CD4-positive, alpha-beta T cell treated with Interleukin-12 subunit alpha and Interleukin-12 subunit beta, for 1 hour (primary cell): ENCODE results near the gene NUP133.
"Not testable (repeated sequence)": the region's sequence is repeated elsewhere in the genome, so short reads cannot be mapped to it uniquely, and the experiment has no call there.

Source experiments
- DNase-seq: peaks from one replicate; pipeline ENCODE4 v3.0.0-alpha.2; 2020

NUP133 gene

DNA sequence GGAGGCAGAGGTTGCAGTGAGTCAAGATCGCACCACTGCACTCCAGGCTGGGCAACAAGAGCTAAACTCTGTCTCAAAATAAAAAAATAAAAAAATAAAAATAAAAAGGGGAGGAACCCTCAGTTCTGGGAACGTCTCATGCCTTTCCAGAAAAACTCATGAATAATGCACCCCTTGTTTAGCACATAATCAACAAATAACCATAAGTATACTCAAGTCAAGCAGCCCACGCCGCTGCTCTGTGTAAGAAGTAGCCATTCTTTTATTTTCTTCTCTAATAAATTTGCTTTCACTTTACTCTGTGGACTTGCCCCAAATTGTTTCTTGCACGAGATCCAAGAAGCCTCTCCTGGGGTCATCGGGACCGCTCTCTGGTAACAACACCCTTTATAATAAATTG is 59.8 kb downstream of the NUP133 start:
- no peak for DNase-seq

DNA sequence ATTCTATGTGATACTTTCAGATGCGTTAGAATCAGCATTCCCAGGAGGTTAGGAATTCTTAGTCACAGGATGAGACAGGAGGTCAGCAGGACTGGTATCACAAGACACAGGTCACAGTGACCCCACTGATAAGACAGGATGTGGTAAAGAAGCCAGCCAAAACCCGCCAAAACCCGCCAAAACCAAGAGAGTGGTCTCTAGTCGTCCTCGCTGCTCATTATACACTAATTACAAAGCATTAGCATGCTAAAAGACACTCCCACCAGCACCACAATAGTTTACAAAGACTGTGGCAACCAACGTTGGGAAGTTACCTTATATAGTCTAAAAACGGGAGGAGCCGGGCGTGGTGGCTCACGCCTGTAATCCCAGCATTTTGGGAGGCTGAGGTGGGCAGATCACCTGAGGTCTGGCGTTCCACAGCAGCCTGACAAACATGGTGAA is 60.3 kb downstream of the NUP133 start:
- no peak for DNase-seq

DNA sequence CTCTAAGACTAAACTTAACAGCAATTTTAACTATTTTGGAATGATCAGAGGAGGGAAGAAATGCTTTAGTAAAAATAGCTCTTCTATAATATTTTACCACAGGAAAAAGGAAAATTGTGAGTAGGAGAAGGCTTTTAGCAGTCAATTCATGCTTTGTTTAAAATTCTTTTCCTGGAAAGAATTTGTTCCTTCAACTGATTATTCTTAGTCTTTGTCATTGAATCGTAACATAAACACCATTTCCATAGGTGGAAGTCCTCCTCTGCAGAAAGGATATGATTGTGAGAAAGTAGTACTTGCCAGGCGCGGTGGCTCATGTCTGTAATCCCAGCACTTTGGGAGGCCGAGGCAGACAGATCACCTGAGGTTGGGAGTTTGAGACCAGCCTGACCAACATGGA is 62.3 kb downstream of the NUP133 start:
- no peak for DNase-seq

DNA sequence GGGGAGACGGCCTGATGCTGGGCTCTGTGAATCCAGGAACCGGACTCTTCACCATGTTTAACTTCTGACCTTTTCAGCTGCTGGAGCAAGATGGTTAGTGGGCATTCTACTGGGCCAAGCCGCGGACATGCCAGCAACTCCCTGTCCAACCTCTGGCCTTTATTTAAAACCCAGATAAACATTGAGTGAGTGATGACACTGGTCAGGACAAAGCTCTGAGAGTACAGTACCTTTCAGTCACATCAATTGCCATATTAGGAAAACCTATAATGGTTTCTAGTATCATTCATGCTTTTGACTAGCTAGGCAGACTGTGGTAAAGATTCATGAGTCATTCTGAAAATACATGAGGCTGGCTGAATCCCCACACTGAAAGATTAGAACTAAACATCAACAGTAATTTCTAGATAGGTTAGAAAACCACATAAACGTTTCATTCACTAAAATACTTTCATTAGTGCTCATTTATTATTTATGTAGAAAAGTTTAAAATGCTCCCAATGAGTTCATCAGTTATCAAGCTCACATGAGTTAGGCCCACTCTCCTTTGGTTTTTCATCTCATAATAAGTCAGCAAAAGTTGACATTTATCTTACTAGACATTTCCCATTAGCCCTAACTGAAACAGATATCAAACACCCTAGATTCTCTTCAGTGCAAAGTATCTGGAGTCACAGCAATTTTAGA is 67.1 kb downstream of the NUP133 start:
- DNase-seq: no peak

DNA sequence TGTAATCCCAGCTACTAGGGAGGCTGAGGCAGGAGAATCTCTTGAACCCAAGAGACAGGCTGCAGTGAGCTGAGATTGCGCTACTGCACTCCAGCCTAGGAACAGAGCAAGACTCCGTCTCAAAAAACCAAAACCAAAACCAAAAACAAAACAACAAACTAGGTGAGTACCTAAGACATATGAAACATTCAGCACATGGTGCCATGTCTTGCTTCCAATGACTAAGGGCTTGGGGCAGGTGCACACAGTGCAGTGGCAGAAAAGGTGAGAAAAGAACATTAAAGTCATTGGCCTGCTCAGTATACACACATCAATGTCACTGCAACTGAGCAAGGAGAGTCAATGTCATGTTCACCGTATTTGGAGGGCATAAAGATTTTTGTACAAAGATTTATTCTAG is 70.1 kb downstream of the NUP133 start:
- no peak for DNase-seq

DNA sequence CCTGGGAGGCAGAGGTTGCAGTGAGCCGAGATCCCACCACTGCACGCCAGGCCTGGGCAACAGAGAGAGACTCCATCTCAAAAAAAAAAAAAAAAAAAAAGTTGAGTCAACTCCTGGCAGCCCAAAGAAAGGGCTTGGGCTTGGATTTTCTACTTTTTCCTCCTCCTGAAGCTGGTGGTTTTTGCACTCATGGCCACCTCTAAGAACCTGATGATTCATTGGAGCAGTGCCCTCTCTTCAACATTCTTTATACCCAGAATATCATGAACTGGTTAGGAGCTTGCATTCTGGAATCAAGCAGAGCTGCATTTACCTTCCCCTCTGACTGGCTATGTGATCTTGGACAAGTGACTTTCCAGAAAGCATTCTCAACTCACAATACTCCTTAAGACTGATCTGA is 70.7 kb downstream of the NUP133 start:
- DNase-seq: no peak

DNA sequence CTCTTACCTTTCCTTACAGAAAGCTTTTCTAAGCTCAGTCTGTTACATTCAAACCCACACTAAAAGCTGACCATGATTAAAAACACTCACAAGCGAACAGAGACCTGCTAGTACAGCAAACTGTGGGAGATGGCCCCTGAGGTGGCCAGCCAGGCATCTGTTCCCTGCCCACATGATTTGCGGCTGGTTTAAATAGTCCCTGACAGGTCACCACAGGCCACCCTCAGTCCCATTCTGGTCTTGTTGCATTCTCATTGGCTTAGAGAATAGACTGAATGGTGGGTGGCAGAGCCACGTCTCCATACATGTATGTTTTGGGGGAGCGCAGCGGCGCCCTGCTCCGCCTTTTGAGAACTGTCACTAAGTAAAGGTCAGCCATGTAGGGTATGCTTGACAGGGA is 71.9 kb downstream of the NUP133 start:
- no peak for DNase-seq

DNA sequence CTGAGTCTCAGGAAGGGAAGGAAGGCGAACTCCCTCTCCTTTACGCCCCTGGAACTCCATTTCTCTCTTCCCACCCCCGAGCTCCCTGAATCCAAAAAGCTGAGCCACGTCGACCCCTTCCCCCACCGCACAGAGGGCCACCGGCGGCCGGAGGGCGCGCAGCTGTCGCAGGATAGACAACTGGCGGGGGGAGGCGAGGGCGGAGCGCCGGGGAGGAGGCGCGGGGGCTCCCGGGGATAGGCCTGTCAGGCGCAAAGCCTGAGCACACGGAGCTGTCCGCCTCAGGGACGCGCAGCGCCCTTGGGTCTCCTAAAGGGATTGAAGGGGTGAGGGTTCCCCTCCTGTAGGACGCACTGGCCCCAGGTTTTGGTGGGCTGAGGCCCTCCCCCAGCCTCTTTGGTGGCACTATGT is 73.5 kb downstream of the NUP133 start:
- no peak for DNase-seq

DNA sequence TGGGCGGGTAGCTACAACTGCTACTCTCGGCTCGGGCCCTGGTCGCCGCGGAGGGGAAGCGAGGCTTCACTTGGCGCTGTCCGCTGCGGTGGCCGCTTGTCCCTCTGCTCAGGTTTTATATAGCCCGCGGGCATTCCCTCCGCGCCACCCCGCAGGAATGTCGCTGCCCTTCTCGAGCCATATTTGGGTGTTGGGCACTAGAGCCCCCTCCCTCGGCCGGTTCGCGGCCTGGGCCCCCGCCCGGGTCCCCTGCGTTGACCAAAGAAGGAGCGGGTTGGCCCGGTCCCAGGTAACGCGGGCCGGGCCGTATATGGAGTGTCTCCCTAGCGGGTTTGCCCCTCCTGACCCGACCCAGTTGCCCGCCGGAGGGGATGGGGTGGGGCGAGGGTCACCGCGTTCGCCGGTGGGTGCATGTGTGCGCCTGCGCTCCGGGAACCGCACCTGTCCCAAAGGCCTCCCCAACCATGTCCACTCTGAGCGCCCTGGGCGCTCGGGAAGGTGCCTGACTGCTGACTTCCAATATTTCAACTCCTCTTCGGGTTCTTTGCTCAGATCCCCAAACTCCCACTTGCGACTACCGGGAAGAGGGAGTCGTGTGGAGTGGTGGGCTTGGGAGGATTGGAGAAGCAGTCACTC is 74.0 kb downstream of the NUP133 start, which contains the start of gene ACTA1:
TSS of gene ACTA1 (minus strand) at position 90 of the 636 bp plus-strand sequence. CDS start 979 bp downstream, outside the sequence.
- DNase-seq: no peak

DNA sequence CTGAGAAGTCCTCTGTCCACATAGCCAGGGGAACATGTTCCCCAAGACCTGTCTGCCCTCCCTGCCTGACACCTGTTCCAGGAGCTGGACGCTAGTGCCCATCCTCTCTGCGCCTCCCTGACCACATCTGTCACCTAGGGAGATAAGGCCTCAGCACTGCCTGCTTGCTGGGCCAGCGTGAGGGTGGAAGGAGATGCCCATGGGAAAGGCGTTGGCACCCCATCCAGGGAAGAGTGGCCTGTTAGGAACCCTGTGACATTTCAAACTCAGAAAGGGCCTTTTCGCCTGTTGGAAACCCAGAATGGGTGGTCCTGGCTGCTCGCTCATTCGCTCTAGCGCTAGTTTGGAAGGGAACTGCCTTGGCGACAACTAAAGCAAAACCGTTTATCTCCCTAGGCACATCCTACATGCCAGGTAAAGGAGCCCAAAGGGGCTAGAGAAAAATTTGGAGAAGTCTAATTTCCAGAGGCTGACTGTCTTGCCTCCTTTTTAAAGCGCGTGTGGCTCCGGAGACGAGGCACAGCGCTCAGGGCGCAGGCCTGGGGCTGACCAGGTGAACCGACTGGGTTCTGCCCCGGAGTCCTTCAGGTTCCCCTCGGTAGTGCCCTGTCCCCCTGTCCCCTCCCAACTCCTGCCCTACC is 74.7 kb downstream of the NUP133 start:
- DNase-seq: no peak

DNA sequence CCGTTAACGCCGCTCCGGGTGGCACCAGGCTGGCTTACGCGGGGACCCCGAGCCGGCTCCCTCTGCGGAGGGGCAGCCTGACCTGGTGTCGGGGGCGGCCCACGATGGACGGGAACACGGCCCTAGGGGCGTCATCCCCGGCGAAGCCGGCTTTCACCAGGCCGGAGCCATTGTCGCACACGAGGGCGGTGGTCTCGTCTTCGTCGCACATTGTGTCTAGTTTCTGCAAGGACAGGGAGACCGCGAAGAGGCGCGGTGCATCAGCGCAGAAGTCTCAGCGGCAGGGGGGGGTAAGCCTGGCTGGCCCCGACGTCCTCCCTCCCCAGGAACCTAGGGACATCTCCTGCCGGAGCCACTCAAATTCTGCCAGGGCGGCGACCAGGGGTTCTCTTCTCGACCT is 75.2 kb downstream of the NUP133 start:
- no peak for DNase-seq

DNA sequence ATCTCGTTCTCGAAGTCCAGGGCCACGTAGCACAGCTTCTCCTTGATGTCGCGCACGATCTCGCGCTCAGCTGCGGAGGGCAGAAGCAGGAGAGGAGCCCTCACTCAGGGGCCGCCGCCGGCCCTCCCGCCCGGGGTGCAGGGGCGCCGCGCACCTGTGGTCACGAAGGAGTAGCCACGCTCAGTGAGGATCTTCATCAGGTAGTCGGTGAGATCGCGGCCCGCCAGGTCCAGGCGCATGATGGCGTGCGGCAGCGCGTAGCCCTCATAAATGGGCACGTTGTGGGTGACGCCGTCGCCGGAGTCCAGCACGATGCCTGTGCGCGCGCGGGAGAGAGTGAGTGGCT is 76.1 kb downstream of the NUP133 start:
- no peak for DNase-seq

DNA sequence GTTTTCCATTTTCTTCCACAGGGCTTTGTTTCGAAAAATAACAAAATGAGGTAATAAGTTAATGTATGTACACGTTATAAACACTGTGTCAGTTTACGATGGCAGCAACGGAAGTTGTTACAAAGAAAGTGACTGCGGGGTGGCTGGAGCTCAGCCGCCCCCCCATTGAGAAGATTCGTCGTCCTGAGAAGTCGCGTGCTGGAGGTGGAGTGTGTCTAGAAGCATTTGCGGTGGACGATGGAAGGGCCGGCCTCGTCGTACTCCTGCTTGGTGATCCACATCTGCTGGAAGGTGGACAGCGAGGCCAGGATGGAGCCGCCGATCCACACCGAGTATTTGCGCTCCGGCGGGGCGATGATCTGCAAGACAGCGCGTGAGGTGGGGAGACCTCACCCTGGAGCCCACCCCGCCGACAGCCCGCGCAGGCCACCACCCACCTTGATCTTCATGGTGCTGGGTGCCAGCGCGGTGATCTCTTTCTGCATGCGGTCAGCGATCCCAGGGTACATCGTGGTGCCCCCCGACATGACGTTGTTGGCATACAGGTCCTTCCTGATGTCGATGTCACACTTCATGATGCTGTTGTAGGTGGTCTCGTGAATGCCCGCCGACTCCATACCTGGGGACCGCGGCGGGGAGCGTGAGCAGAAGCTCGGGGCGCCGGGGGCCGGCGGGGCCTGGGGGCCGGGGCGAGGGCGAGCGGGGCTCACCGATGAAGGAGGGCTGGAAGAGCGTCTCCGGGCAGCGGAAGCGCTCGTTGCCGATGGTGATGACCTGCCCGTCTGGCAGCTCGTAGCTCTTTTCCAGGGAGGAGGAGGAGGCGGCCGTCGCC is 76.6 kb downstream of the NUP133 start:
- no peak for DNase-seq

DNA sequence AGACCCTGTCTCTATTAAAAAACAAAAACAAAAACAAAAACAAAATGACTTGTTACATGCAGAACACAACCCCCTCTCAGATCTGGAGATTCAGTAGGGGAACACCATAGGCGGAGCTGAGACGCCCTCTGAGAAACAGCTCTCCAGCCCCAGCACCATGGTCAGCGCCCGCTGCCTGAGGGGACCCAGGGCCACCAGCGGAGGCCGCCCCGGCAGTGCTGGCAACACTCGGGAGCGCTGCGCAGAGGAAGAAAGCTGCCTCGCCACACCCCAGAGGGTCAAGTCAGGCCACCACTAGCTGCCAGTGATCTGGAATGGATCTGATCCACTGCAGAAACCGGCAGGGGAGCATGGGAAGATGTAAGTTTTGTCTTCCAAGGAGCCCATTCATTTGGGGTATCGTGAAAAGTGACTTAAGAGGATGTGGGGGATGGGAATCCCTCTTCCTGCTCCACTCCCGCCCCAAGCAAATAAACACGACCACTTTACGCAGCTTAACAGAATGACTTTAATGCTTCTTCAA is 77.3 kb downstream of the NUP133 start:
- peak; percentile 29 for DNase-seq

DNA sequence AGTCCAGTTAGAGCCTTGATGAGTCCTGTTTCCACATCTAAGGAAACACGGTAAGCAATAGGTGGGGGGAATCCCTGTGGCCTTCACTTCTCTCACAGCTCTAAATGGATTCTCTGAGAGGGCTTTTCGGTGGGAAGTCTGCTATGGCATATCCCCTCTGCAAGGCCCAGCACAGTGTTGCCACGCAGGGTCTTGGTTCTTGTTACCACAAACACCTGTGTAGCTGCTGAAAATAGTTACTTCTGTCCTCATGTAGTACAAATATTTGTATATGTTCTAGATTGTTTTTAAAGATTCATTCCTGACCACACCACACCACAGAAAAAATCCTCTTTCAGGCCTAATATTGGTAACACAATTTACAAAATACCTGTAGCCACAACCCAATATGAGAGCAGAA is 79.9 kb downstream of the NUP133 start:
- DNase-seq: no peak

DNA sequence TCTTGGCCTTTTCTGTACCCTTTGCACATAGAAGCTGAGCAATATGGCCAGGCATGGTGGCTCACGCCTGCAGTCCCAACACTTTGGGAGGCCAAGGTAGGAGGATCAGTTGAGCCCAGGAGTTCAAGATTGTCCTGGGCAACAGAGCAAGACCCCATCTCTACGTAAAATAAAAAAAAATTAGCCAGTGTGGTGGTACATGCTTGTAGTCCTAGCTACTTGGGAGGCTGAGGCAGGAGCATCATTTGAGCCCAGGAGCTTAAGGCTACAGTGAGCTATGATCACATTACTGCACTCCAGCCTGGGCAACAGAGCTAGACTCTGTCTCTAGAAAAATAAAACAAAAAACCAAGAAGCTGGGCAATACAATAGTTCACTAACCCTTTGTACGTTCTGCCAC is 80.6 kb downstream of the NUP133 start:
- no peak for DNase-seq

DNA sequence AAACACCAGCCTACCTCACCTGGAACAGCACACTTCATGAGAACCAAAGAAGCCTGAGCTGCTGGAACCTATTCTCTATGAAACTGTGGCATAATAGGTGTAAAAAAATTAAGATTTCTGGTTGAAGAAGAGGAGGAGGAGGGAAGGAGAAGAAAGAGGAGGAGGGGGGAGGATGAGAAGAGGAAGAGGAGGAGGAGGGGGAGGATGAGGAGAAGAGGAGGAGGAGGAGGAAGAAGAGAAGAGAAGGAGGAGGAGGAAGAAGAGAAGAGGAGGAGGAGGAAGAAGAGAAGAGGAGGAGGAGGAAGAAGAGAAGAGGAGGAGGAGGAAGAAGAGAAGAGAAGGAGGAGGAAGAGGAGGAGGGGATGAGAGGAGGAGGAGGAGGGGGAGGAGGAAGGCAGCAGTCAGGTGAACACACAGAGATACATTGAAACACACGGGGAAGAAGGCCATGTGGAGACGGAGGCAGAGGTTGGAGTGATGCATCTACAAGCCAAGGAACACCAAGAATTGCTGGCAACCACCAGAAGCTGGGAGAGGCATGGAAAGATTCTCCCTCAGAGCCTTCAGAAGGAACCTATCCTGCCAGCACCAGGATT is 82.5 kb downstream of the NUP133 start:
- no peak for DNase-seq

DNA sequence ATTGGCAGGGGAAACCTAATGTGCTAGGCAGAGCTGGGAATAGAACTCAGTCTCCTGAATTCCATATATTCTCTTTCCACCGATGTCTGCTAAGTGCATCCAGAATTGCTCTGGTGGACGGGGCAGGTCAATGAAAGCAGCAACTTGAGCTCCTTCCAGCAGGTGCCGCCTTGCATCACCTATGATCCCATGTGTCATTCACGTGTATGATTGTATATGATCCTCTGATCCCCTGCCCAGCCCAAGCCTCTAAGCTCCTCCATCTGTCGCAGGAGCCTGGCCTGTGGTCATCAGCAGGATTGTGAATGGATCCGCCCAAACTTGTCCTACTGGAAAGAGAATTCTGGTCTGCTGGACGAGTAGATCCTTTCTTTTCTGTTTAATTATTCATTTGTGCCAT is 87.4 kb downstream of the NUP133 start:
- DNase-seq: no peak

DNA sequence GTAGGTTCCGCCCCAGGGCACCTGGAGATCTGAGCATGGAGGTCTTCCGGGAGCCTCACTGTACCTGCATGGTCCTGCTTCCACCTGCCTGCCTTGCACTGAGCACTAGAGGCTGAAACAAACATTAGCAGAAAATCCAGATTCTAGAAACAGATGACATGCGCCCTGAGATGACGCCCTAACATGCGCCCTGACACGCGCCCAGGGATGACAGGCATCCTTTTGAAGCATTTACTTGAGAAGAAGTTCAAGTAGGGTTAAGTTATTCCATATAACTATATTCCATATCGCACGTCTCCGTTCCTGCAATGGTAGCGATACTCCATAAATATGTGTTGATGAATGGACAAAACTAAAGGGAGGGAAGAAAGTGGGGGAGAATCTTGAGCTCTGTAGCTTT is 87.9 kb downstream of the NUP133 start:
- DNase-seq: no peak

DNA sequence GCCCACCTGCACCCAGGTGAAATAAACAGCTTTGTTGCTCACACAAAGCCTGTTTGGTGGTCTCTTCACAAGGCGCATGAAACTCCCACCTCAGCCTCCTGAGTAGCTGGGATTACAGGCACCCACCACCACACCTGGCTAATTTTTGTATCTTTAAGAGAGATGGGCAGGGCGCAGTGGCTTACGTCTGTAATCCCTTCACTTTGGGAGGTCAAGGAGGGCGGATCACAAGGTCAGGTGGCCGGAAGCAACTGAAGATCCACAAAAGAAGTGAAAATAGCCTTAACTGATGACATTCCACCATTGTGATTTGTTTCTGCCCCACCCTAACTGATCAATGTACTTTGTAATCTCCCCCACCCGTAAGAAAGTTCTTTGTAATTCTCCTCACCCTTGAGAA is 89.6 kb downstream of the NUP133 start:
- not testable (repeated sequence) for DNase-seq

DNA sequence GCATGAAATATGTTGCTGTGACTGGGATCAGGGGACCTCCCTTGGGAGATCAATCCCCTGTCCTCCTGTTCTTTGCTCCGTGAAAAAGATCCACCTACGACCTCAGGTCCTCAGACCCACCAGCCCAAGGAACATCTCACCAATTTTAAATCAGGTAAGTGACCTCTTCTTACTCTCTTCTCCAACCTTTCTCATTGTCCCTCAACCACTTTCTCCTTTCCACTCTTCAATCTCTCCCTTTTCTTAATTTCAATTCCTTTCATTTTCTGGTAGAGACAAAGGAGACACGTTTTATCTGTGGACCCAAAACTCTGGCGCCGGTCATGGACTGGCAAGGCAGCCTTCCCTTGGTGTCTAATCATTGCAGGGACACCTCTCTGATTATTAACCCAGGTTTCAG is 95.3 kb downstream of the NUP133 start:
- not testable (repeated sequence) for DNase-seq

DNA sequence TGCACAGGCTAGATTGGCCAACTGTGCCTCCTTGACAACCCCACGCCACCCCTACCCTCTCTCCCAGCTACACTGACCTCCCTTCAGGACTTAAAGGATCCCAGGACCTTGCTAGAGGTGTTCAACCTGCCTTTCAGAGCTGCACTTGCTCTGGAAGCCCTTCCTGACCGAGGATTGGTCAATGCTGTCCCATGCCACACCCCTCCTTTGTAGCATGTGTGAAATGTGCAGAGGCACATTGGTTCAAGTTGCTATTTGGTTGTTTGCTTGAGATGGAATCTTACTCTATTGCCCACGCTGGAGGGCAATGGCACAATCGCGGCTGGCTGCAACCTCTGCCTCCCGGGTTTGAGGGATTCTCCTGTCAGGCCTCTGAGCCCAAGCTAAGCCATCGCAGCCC is 96.1 kb downstream of the NUP133 start:
- no peak for DNase-seq
